NK-92 (cell line): ENCODE data around the gene C19orf38.
"Not testable (repeated sequence)": the region's sequence is repeated elsewhere in the genome, so short reads cannot be mapped to it uniquely, and the experiment has no call there.

Experiments
- DNase-seq: peaks from one replicate; lab custom pipeline; 2025; ENCODE audit not compliant: unreplicated experiment; lab: John Stamatoyannopoulos, UW

Gene C19orf38

DNA sequence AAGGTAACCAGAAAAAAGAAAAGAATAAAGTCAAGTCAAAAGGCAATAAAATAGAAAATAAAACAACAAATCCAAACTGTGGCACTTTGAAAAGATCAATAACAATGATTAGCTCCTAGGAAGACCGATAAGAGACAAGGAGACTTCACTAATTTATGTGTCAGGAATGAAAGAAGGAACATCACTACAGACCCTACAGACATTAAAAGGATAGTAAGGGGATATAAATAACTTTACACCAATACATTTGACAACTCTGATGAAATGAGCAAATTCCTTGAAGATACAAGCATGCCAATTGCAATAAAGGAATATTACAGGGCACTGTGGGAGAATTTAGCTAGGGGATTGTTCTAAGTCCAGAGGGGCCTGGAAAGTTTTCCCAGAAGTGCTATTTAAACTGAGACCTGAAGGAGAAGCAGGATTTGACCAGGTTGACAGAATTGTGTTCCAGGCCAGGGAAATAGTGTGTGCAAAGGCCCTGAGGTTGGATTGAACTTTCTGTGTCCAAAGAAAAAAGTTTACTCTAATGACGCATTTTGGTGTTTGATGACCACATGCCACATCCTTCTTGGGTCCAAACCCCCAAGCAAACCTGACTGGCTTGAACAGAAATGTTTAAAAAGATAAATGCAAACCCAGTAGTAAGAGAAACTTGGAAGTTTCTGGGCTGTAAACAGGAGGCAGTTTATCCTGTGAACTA is 1.6 kb upstream of the C19orf38 start:
- no peak for DNase-seq

DNA sequence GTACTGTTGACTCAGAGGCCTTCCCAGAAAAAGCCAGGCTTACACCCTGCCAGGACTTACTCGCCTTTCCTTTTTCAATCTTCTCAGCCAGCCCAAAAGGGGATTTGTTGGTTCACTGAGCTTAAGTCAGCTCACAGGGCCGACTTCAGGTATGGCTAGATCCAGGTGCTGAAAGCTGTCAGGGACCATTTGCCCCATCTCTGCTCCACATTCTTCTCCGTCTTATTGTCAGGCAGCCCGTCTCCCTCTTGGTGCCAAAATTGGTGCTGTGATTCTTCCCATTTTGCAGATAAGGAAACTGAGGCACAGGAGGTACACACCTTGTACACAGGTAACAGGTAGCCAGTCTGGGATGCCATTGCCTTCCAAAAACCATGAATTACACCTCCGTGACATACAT is 2.4 kb downstream of the C19orf38 start:
- no peak for DNase-seq

DNA sequence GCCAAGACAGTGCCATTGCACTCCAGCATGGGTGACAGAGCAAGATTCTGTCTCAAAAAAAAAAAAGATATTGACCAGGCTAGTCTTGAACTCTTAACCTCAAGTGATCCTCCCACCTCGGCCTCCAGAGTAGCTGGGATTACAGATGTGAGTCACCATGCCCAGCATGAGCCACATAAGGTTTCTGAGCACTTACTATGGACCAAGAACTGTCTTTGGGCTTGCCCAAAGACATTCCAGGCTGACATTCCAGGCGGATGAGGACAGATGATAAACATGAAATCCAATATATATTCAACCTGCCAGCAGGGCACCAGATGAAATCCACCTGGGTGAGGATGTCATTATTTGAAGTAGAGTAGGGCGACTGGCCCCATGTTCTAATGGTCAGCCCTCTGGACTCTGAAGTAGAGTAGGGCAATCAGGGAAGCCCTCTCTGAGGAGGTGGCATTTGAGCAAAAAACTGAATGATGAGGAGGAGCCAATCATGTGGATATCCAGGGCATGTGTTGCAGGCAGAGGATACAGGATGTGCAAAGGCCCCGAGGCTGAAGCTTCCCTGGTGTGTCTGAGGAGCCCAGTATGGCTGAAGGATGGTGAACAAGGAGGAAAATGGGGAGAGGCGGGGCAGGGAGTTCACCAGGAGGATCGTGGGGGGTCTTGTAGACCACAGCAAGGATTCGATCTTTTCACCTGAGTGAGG is 4.0 kb downstream of the C19orf38 start:
- no peak for DNase-seq

DNA sequence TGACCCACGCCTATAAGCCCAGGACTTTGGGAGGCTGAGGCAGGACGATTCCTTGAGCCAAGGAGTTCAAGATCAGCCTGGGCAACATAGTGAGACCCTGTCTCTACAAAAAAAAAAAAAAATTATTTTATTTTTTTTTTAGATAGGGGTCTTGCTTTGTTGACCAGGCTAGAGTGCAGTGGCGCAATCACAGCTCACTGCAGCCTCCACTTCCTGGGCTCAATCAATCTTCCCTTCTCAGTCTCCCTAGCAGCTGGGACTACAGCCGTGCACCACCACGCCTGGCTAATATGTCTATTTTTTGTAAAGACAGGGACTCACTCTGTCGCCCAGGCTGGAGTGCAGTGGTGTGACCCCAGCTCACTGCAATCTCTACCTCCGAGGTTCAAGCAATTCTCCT is 4.7 kb downstream of the C19orf38 start:
- DNase-seq, result no peak

DNA sequence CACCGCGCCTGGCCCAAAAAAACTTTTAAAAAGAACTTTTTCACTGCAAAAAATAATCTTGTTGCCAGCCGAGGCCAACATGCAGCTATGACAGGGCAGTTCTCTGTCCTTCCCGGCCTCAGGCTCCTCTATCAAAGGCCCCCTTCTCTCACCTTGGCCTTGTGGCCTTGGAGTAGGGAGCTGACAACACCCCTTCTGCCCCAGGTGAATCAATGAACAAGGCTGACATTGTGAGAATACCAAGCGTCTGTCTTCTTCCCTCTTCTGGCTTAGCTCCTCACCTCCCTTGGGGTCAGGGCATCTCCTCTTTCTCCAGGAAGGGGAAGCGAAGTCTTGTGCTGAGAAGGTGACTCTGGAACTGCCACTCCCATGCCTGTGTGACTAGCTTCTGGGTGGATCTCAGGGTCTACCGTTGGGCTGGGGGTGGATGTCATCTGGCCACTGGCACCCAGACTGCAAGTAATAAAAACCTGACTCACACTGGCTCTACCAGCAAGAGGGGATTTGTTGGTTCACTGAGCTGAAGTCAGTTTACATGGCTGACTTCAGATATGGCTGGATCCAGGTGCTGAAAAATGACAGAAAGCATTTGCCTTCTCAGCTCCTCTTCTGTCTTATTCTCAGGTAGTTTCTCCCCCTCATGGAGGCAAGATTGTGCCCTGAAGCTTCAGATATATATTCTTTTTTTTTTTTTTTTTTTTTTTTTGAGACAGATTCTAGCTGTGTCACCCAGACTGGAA is 6.3 kb downstream of the C19orf38 start:
- no peak for DNase-seq

DNA sequence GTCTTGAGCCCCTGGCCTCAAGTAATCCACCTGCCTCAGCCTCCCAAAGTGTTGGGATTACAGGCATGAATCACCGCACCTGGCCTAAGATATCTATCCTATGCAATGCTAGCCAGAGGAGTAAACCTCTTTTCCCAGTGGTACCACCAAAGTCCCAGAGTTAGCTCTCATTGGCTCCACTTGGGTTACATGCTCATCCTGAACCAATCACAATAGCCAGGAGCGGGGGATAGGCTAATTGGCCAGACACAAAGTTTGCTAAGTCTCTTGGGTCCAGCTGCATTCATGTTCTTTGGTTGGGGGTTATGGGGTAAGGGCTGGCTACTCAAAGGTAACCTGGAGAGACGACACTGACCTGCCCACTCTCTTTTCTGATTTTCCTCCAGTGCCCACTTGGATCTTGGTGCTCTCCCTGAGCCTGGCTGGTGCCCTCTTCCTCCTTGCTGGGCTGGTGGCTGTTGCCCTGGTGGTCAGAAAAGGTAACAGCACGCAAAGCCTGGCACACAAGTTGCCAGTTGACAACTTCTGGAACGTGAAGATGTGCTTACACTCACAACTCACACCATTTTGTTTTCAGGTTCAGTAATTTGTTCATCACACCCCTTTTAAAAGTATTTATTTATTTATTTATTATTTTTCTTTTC is 7.8 kb downstream of the C19orf38 start:
- no peak for DNase-seq

DNA sequence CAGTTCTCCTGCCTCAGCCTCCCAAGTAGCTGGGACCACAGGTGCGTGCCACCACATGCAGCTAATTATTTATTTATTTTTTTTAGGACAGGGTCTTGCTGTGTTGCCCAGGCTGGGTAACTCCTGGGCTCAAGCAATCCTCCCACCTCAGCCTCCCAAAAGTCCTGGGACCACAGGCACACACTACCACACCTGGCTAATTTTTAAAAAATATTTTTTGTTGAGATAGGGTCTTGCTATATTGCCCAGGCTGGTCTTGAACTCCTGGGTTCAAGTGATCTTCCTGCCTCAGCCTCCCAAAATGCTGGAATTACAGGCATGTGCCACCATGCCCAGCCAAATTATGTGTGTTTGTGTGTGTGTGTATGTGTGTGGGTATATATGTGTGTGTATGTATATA is 8.7 kb downstream of the C19orf38 start:
- not testable (repeated sequence) for DNase-seq

DNA sequence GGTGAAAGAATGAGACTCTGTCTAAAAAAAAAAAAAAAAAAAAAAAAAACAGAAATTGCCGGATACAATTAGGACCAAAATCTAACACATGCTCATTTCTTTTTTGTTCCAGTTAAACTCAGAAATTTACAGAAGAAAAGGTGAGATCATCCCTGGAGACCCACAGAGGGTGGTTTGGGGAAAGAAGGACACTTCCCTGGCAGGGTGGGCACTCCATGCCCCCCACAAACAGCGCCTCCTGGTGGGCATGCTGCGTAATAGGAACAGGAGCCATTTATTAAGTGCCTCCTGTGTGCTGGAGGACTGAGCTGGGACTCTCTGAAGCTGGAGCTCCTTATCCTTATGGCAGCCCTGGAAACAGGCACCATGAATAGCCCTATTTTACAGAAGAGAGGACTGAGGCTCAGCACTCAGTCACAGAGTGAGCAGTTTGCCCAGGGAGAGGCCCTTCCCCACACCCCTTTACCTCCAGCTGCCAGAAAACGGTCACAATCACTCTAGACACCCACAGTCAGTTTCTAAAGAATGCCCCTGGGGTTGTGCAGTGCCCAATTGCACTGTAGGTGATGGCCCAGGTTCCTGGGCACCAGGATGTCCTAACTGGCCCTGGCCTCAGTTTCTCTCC is 10.1 kb downstream of the C19orf38 start:
- no peak for DNase-seq

DNA sequence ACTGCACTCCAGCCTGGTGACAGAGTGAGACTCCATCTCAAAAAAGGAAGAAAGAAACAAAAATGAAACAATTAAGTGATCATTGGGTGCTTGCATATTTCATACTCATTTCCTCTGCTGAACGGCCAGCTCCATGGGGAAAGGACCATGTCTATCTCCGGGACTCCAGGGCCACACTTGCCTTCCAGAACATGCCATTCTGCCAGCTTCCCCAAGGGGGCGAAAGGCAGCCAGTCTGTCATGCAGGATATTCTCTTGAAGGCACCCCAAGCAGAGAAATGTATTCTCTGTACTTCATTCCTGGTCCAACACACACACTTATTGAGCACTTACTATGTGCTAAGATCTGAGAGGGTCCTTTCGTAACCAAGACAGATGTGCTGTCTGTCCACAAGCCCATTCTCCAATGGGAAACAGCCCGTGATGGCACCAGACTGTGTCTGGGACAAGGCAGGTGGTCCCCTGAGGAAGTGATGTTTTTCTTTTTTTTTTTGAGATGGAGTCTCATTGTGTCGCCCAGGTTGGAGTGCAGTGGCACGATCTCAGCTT is 13.0 kb downstream of the C19orf38 start:
- no peak for DNase-seq

DNA sequence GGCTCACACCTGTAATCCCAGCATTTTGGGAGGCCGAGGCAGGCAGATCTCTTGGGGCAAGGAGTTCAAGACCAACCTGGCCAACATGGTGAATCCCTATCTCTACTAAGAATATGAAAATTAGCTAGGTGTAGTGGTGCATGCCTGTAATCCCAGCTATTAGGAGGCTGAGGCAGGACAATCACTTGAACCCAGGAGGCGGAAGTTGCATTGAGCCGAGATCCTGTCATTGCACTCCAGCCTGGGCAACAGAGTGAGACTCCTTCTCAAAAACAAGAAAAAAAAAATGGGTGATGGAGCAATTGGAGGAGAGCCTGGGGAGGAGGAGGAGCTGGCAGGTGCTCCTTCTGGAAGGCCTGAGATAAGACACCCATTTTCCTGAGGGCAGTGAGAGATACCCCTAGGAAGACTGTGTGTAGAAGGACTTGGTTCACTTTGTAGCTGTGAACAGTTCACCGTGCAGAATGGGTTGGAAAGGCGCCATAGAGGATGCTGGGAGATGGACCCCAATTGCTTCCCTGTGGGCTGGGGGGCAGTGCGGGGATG is 14.4 kb downstream of the C19orf38 start:
- no peak for DNase-seq

DNA sequence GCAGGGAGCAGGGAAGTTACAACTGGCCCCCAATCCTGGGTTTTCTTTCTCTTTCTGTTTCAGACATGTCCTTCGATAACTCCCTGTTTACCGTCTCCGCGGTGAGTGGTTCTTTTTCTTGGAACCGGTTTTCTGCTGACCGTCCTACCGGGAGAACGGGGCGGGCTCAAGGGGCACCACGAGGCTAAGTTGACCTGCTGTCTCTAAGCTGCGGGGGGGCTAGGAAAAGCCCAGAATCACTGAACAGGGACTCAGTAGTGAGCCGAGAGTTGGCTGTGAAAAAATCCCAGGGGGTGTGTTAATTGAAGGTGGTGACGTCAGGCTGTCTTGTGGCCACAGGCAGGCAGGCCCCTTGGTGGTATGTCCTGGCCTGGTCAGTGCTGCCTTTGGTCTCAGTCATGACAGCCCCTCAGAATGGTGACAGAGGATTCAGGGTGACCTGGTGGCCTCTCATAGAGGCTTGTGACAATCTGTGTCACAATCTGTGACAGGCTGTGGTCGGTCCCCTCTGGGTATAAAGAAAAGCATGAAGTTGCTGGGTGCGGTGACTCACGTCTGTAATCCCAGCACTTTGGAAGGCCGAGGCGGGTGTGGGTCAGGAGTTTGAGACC is 15.0 kb downstream of the C19orf38 start:
- no peak for DNase-seq

DNA sequence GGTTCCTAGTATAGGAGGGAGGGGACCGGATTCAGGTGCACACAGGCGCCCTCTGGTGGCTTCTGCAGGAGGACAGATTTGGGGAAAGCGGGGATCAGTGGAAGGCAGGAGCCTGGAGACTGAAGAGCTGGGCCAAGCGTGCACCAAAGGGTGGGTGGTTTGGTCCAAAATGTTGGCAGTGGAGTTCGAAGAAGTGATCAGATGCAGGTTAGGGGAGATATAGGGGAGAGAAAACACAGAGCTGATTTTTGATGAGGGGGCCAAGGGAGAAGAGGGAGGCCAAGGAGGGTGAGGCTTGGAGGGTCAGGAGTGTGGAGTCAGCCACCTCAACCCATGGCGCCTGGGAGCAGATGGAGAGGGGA is 16.3 kb downstream of the C19orf38 start:
- no peak for DNase-seq

DNA sequence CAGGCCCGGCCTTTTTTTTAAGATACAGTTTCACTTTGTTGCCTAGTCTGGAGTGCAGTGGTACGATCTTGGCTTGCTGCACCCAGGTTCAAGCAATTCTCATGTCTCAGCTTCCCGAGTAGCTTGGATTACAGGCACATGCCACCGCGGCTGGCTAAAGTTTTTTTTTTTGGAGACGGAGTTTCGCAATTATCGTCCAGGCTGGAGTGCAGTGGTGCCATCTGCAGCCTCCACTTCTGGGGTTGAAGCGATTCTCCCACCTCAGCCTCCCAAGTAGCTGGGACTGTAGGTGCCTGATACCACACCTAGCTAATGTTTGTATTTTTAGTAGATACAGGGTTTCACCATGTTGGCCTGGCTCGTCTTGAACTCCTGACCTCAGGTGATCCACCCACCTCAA is 18.3 kb downstream of the C19orf38 start:
- no peak for DNase-seq

DNA sequence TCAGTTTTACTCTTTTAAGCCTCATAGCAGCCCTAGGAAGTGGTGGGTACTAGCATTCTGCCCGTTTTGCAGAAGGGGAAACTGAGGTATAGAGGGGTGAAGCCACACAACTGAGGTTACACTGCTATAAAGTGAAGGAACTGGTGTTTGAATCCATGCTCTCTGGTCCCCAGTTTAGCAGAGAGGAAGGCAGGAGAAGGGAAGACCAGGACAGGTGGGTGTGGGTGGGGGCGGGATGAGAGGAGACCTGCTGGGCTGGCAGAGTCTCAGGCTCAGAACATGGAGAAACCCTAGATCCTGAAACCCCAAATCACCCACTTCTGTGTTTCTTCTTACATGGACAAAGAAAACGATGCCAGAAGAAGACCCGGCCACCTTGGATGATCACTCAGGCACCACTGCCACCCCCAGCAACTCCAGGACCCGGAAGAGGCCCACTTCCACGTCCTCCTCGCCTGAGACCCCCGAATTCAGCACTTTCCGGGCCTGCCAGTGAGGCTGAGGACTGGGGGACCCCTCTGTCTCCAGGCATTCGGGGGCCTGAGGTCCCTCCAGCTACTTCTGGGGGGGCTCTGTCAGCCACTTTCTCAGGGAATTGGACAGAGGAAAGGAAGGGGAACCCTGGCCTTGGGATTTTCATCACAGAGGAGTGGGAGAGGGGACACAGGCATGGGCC is 20.8 kb downstream of the C19orf38 start:
- no peak for DNase-seq

DNA sequence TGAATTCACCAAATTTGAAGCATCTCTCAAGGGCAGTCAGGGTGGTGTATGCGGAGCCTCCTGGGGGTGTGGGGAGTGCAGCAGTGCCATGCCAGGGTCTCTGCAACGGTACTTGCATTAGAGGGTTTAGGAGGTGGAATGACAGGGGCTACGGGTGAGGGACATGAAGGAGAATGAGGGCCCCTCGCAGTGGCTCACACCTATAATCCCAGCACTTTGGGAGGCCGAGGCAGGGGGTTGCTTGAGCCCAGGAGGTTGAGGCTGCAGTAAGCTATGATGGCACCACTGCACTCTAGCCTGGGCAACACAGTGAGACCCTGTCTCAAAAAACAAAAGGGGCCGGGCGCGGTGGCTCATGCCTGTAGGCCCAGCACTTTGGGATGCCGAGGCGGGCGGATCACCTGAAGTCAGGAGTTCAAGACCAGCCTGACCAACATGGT is 21.7 kb downstream of the C19orf38 start:
- DNase-seq, result not testable (repeated sequence)

DNA sequence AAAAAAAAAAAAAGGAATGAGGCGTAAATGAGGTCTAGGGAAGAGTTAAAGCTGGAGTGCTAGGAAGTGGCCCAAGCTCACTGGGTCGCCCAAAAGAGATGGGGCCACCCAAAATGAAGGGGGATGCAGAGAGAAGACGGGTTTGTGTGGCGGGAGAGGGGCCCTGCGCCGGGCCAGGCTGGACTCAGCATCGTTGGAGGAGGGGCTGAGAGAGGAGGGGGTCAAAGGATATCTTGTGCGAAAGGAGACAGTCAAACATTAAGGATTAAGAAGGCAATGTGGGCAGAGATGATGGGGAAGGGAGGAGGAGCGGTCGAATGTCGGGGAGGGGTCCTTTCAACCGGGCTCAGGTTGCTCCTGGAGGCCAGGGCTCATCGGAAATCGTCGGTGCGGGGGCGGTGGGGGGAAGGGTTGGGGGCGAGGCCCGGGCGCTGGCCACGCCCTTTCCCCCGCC is 22.3 kb downstream of the C19orf38 start:
- DNase-seq, result no peak

DNA sequence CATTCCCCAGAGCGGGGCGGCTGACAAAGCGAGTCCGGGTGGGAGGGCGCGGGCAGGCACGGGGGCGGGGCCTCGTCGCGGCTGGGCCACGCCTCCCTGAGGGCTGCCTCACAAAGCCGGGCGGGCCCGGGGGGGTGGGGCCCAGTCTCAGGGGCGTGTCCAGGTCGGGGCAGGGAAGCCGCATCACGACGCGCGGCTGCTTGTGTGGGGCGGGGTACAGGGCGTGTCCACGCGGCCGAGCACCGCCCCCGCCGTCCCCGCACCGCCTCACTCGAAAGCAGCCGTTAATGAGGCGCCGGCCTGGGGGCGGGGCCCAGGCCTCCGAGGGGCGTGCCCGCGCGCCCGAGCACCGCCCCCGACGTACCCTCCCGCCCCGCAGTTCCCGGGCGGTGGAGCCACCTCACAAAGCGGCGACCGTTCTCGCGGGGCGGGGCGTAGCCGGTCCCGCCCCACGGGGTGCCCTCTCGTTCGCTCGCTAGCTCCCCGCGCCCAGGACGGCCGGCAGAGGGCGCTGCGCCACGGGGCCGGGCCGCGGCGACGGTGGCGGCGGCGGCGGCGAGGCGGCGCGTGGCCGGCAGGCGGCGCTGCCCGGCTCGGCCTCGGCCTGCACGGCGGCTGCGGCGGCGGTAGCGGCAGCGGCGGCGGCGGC is 22.9 kb downstream of the C19orf38 start, which contains the start of gene CARM1:
Gene CARM1, plus strand, starts transcription at position 599 of the 649 bp plus-strand sequence. CDS start 150 bp downstream, outside the sequence.
- peak; percentile 94 for DNase-seq

DNA sequence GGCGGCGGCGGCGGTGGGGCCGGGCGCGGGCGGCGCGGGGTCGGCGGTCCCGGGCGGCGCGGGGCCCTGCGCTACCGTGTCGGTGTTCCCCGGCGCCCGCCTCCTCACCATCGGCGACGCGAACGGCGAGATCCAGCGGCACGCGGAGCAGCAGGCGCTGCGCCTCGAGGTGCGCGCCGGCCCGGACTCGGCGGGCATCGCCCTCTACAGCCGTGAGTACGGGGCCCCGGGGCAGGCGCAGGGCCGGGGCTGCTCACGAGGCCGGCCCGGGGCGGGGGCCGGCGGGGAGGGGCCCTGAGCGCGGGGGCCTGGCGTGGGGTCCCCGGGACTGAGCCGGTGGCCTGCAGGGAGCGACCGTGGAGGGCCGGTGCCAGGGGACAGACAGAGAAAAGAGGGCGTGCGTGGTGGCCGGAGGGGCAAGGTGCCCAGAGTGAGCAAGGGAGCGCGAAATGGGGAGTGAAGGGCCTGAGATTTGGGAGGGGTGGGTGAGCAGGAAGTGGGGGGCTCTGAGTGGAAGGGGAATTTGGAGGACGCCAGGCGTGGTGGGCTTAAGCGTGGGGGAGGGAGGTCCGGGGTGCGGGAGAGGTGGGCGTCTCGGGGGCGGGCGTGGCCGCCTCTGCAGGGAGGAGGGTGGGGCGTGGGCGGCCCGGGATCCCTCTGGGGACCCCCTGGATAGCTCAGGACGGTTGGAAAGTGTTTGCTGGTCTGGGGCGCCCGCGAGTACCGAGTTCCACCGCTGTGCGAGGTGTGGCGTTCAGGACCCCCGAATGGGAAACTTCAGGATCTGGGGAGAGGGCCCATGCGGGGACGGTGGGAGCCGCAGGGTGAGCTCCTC is 23.7 kb downstream of the C19orf38 start:
- no peak for DNase-seq
